NCI-H2227 (cell line): Measurements from ENCODE around the gene OXT.

Source experiments
- DNase-seq: peaks from one replicate; lab custom pipeline; 2025; ENCODE audit not compliant: unreplicated experiment; lab: John Stamatoyannopoulos, UW

Gene OXT

DNA sequence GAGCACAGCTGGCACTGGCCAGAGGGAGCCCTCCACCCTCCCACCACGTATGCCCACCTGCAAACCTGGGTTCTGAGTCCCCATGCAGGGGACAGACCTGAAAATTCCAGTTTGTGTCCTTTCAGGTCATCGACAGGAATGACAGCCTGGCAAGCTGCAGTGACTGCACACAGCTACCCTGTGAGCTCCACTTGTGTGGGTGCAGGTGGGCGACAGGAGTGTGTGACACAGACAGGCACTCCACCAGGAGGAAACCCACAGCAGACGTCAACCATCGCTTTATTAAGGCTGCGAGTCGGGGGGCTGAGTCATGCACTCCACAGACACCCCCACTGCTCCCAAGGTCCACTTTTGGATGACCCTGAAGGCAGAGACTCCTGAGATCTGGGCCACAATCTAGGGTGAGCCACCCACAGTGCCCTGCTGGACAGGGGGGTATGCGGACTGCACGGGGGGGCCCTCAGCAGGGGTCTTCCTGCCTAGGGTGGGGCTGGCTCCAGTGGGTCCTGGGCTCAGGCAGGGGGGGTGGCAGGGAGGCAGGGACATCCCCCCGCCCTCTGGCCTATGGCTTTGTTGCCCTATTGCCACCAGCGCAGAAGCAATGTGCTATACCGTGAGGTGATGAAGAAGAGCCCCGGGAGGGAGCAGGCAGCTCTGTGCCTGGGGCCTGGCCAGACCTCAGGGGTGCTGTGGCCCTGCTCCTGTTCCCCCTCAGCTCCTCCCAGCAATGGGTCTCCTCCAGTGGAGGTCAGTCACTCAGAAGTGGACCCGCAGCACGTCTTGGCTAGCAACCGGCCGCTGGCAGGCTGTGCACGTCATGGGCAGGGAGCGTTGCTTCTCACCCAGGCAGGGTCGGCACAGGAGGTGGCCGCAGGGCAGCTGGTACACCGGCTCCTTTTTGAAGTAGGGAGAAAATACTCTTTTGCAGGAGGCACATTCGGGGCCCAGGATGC lies 38.2 kb downstream of the OXT start:
- no peak for DNase-seq

- no peak for DNase-seq
These were observed 40.1 kb downstream of the OXT start for GRCh38 chr20:3111507-3111906.

DNA sequence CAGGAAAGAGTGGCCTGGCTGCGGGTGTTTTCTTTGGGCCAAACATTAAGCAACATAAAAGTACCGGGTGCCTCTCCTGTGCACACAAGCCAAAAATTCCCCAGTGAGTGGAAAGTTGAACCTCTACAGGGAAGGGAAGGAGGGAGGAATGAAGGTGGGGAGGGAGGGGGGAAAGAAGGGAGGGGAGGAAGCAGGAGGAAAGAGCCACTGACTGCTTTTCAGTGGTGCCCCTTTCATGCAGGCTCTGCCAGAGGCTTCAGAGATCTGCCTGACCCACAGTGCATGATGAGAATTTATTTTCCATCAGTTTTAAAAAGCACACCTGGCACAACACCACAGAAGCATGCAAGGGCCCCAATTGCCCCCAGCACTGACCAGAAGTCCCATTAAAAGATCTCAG lies 40.6 kb downstream of the OXT start:
- no peak for DNase-seq

GRCh38 chr20:3115190-3116107 lies 44.0 kb downstream of the OXT start:
- DNase-seq, result peak; percentile 78

- DNase-seq, result no peak
These were observed 44.9 kb downstream of the OXT start for GRCh38 chr20:3116341-3116740.

GRCh38 chr20:3117839-3118379 lies 46.5 kb downstream of the OXT start:
- DNase-seq, result peak; percentile 31

GRCh38 chr20:3119044-3119443 lies 47.6 kb downstream of the OXT start:
- no peak for DNase-seq

DNA sequence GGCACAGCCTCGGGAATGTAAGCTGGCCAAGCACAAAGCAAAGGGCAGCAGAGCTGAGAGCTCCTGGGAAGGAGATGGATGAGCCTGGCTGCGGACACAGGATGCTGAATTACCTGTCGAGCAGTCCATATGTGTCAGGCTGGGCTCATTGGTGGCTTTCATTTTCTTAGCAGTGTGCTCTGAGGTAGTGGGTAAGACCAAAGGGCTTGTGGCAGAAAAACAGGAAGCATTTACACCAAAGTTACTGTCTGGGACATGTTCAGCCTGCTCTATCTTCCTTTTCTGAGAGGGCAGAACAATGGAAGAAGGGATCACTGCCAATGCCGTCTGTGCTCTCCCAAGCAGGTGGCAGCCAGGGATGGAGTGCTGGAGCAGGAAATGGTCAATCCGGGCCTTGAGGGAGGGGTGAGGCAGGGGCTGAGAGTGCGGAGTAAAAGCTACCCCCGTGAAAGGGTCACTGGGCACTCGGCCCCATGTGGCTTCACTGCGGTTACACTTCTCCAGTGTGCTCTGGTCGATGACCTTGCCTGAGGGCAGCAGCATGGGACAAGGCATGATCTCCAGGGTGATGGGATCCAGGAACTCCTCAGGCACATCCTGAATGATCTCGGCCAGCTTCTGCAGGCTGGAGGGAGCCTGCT lies 50.0 kb downstream of the OXT start:
- DNase-seq, result no peak
